HEK293 (cell line): ENCODE measurements around the gene HMMR.

ENCODE experiments used
- BCL11A ChIP-seq: fragments of 450-650 bp; formaldehyde crosslinking; IDR thresholded peaks from 2 replicates; pipeline ENCODE4 v1.5.1; 2016; ENCODE audit warnings: low read depth, missing biosample characterization, missing genetic modification characterization
- HOXA7 ChIP-seq: sonication (generic); formaldehyde crosslinking; IDR thresholded peaks from 2 replicates; pipeline ENCODE4 v1.8.1; 2022; ENCODE audit warnings: missing genetic modification reagents, borderline replicate concordance
- KLF16 ChIP-seq: fragments of 450-650 bp; formaldehyde crosslinking; IDR thresholded peaks from 2 replicates; pipeline ENCODE4 v1.5.1; 2017; ENCODE audit warnings: missing biosample characterization, missing genetic modification characterization
- KLF9 ChIP-seq: fragments of 450-650 bp; formaldehyde crosslinking; IDR thresholded peaks from 2 replicates; pipeline ENCODE4 v1.5.1; 2016; ENCODE audit warnings: missing biosample characterization, missing genetic modification characterization, low read depth
- TCF7L2 ChIP-seq: IDR thresholded peaks from 2 replicates; pipeline ENCODE4 v1.6.1; 2011; ENCODE audit warnings: low read depth, mild to moderate bottlenecking, inconsistent platforms, low read length, moderate library complexity, borderline replicate concordance
- ZBTB8A ChIP-seq: fragments of 450-650 bp; formaldehyde crosslinking; IDR thresholded peaks from 2 replicates; pipeline ENCODE4 v1.5.1; 2016; ENCODE audit warnings: missing biosample characterization, missing genetic modification characterization
- ZFHX2 ChIP-seq: fragments of 450-650 bp; formaldehyde crosslinking; conservative IDR thresholded peaks from 2 replicates; pipeline ENCODE4 v1.5.1; 2016; ENCODE audit warnings: missing biosample characterization, missing genetic modification characterization
- ZNF24 ChIP-seq: fragments of 450-650 bp; formaldehyde crosslinking; IDR thresholded peaks from 2 replicates; pipeline ENCODE4 v1.5.1; 2016; ENCODE audit warnings: missing biosample characterization, missing genetic modification characterization
- ZNF274 ChIP-seq, 2 experiments: fragments of 200-500 bp in 1 of 2; fragments of 450-650 bp in 1 of 2; sonication (Bioruptor generic) in 1 of 2; formaldehyde crosslinking in 1 of 2; IDR thresholded peaks; 2 replicates each; pipeline versions ENCODE4 v1.5.1 to v1.6.1; 2014 to 2016; ENCODE audit warnings: borderline replicate concordance in 1 of 2, inconsistent platforms in 1 of 2, low read length in 1 of 2, missing biosample characterization in 1 of 2, missing genetic modification characterization in 1 of 2
- ZNF354C ChIP-seq: fragments of 450-650 bp; formaldehyde crosslinking; IDR thresholded peaks from 2 replicates; pipeline ENCODE4 v1.5.1; 2016; ENCODE audit warnings: missing biosample characterization, missing genetic modification characterization, low read depth, borderline replicate concordance
- ZNF621 ChIP-seq: fragments of 450-650 bp; formaldehyde crosslinking; IDR thresholded peaks from 2 replicates; pipeline ENCODE4 v1.5.1; 2017; ENCODE audit warnings: missing biosample characterization, missing genetic modification characterization
- TF ChIP-seq, protein P1 (sequence below): sonication (generic); formaldehyde crosslinking; IDR thresholded peaks from 2 replicates; pipeline ENCODE4 v1.8.1; 2022; ENCODE audit warnings: mild to moderate bottlenecking, moderate library complexity, missing genetic modification reagents
- TF ChIP-seq, protein P2 (sequence below): IDR thresholded peaks from 2 replicates; pipeline ENCODE4 v1.6.1; 2011; ENCODE audit warnings: mild to moderate bottlenecking, low read depth, low read length, borderline replicate concordance
- TF ChIP-seq, protein P3 (sequence below): fragments of 450-650 bp; formaldehyde crosslinking; IDR thresholded peaks from 2 replicates; pipeline ENCODE4 v1.5.1; 2016; ENCODE audit warnings: missing biosample characterization, missing genetic modification characterization

DNA sequence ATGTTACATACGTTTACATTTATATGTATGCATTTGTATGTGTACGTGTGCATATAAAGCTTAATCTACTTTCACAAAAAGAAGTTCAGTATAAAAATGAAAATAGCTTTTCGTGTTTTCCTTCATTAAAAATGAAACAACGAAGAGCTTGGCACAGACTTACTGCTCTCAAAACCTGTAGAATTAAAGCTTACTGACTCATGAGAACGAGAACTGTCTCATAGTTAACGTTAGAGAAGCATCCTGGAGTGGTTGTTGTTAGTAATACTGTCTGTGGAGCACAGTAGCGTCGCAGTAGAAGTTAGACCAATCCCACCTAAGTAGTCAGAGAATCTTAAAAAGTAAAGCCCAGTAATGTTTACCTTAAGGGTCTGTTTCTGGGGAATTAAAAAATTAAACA lies 46.3 kb downstream of the HMMR start:
- TF ChIP-seq HOXA7 (no peak), ZNF354C (no peak), ZNF621 (tag by site-specific recombination) (no peak), ZNF274 (IDR thresholded peaks at IDR 0.05; ENCODE audit: low read length) (no peak), ZNF274 (tag by site-specific recombination; IDR thresholded peaks at IDR 0.05; ENCODE audit: borderline replicate concordance) (no peak), BCL11A (tag by site-specific recombination) (no peak), ZNF24 (tag by site-specific recombination) (no peak), ZFHX2 (no peak), KLF16 (tag by site-specific recombination) (no peak), ZBTB8A (tag by site-specific recombination) (no peak), TCF7L2 (no peak), KLF9 (no peak)
- TF ChIP-seq, protein P1, sequence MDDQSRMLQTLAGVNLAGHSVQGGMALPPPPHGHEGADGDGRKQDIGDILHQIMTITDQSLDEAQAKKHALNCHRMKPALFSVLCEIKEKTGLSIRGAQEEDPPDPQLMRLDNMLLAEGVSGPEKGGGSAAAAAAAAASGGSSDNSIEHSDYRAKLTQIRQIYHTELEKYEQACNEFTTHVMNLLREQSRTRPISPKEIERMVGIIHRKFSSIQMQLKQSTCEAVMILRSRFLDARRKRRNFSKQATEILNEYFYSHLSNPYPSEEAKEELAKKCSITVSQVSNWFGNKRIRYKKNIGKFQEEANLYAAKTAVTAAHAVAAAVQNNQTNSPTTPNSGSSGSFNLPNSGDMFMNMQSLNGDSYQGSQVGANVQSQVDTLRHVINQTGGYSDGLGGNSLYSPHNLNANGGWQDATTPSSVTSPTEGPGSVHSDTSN (CRISPR knock-in tag): no peak
- TF ChIP-seq, protein P2, sequence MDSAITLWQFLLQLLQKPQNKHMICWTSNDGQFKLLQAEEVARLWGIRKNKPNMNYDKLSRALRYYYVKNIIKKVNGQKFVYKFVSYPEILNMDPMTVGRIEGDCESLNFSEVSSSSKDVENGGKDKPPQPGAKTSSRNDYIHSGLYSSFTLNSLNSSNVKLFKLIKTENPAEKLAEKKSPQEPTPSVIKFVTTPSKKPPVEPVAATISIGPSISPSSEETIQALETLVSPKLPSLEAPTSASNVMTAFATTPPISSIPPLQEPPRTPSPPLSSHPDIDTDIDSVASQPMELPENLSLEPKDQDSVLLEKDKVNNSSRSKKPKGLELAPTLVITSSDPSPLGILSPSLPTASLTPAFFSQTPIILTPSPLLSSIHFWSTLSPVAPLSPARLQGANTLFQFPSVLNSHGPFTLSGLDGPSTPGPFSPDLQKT: no peak
- TF ChIP-seq, protein P3, sequence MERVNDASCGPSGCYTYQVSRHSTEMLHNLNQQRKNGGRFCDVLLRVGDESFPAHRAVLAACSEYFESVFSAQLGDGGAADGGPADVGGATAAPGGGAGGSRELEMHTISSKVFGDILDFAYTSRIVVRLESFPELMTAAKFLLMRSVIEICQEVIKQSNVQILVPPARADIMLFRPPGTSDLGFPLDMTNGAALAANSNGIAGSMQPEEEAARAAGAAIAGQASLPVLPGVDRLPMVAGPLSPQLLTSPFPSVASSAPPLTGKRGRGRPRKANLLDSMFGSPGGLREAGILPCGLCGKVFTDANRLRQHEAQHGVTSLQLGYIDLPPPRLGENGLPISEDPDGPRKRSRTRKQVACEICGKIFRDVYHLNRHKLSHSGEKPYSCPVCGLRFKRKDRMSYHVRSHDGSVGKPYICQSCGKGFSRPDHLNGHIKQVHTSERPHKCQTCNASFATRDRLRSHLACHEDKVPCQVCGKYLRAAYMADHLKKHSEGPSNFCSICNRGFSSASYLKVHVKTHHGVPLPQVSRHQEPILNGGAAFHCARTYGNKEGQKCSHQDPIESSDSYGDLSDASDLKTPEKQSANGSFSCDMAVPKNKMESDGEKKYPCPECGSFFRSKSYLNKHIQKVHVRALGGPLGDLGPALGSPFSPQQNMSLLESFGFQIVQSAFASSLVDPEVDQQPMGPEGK (tag by site-specific recombination): no peak
